ENCODE results near the gene TMEM244. TPM values are rescaled to one million over a fixed set of nuclear protein-coding genes. Genes with fewer than 3 reads are reported as not detected.

TMEM244 gene
- total RNA-seq, 1 experiment from 2014 or later = not detected

GRCh38 chr6:129832299-129832698, 28.8 kb downstream of the TMEM244 start:
- DNase-seq (ENCODE audit: low spot score) = no peak
- Mint-ChIP-seq H3K9me3 (peaks cover 14% of the 10 kb centered on the region), H3K4me1 (no peaks in the 10 kb centered on the region), H3K36me3 (no peaks in the 10 kb centered on the region), H3K4me3 (no peak overlapping the region), H3K27me3 (ENCODE audit: low read depth) (no peaks in the 10 kb centered on the region), H3K27ac (no peak overlapping the region)
- POLR2A ChIA-PET = no interaction called here
- CTCF ChIA-PET = interaction anchor here (1.0 kb wide), 1 partner anchor 189 kb away, joined by 3 read pairs; no protein-coding TSS in a partner anchor
- TF ChIP-seq ZNF671 (CRISPR knock-in tag; IDR thresholded peaks at IDR 0.05) (no peak), ZBTB43 (CRISPR knock-in tag; IDR thresholded peaks at IDR 0.05) (no peak), ZNF232 (CRISPR knock-in tag; IDR thresholded peaks at IDR 0.05) (no peak), AR (CRISPR knock-in tag; IDR thresholded peaks at IDR 0.05) (no peak), NR3C1 (CRISPR knock-in tag; conservative IDR thresholded peaks at IDR 0.05; ENCODE audit: low read depth) (no peak), TEAD1 (CRISPR knock-in tag; IDR thresholded peaks at IDR 0.05) (no peak), HMGXB4 (CRISPR knock-in tag; IDR thresholded peaks at IDR 0.05) (no peak), ZMAT4 (CRISPR knock-in tag; IDR thresholded peaks at IDR 0.05) (no peak), KAT7 (CRISPR knock-in tag; IDR thresholded peaks at IDR 0.05; ENCODE audit: borderline replicate concordance) (no peak), CBFB (CRISPR knock-in tag; IDR thresholded peaks at IDR 0.05; ENCODE audit: low read depth) (no peak), CREM (CRISPR knock-in tag; IDR thresholded peaks at IDR 0.05) (no peak), TP53 (CRISPR knock-in tag; IDR thresholded peaks at IDR 0.05) (no peak), PRRX2 (CRISPR knock-in tag; IDR thresholded peaks at IDR 0.05) (no peak), SMAD3 (CRISPR knock-in tag; IDR thresholded peaks at IDR 0.05; ENCODE audit: borderline replicate concordance) (no peak)
- ATAC-seq = no peak

- Mint-ChIP-seq H3K36me3 (no peaks in the 10 kb centered on the region), H3K27me3 (ENCODE audit: low read depth) (no peaks in the 10 kb centered on the region), H3K4me3 (no peak overlapping the region), H3K27ac (no peak overlapping the region), H3K4me1 (no peaks in the 10 kb centered on the region), H3K9me3 (no peaks in the 10 kb centered on the region)
- ATAC-seq (no peak), DNase-seq (ENCODE audit: low spot score) (no peak)
- ChIA-PET POLR2A (no interaction called here), CTCF (no interaction called here)
- TF ChIP-seq GABPB1 (CRISPR knock-in tag; IDR thresholded peaks at IDR 0.05) (no peak), ZNF219 (CRISPR knock-in tag; IDR thresholded peaks at IDR 0.05; ENCODE audit: borderline replicate concordance) (no peak), TCF7 (CRISPR knock-in tag; IDR thresholded peaks at IDR 0.05; ENCODE audit: low read depth) (no peak), MYBL2 (CRISPR knock-in tag; IDR thresholded peaks at IDR 0.05) (no peak), NFE2L1 (CRISPR knock-in tag; IDR thresholded peaks at IDR 0.05) (no peak), SMAD4 (CRISPR knock-in tag; IDR thresholded peaks at IDR 0.05) (no peak), RORB (CRISPR knock-in tag; IDR thresholded peaks at IDR 0.05) (no peak), STAT6 (CRISPR knock-in tag; conservative IDR thresholded peaks at IDR 0.05; ENCODE audit: low read depth) (no peak), AFF4 (CRISPR knock-in tag; IDR thresholded peaks at IDR 0.05; ENCODE audit: borderline replicate concordance) (no peak), ZBTB43 (CRISPR knock-in tag; IDR thresholded peaks at IDR 0.05) (no peak)
Measured at GRCh38 chr6:129828229-129828628, 32.9 kb downstream of the TMEM244 start.
